Loucy (cell line): ENCODE results near the gene CPEB3.

Source experiments
- H2AFZ ChIP-seq: fragments of 200-600 bp; sonication (generic); 2 replicates; pipeline ENCODE4 v1.6.0; 2016; ENCODE audit warnings: antibody characterized with exemption, mild to moderate bottlenecking, low read length, moderate library complexity
- H3F3A ChIP-seq: fragments of 200-600 bp; 2 replicates; pipeline ENCODE4 v1.6.0; 2016; ENCODE audit warnings: antibody characterized with exemption, low read depth, mild to moderate bottlenecking
- H3K27me3 ChIP-seq: fragments of 200-600 bp; sonication (generic); 2 replicates; pipeline ENCODE4 v1.6.1; 2014; ENCODE audit warnings: low read length, mild to moderate bottlenecking; ENCODE audit not compliant: insufficient read depth, poor library complexity, severe bottlenecking
- H3K36me3 ChIP-seq: fragments of 200-600 bp; sonication (generic); 2 replicates; pipeline ENCODE4 v1.6.1; 2016; ENCODE audit warnings: low read length; ENCODE audit not compliant: insufficient read depth
- H3K4me1 ChIP-seq: fragments of 200-600 bp; sonication (generic); 2 replicates; pipeline ENCODE4 v1.5.1; 2014; ENCODE audit warnings: low read length, mild to moderate bottlenecking; ENCODE audit not compliant: insufficient read depth, poor library complexity, severe bottlenecking
- H3K4me2 ChIP-seq: fragments of 200-600 bp; sonication (generic); 2 replicates; pipeline ENCODE4 v1.6.0; 2014; ENCODE audit warnings: antibody characterized with exemption, low read length, low read depth, mild to moderate bottlenecking; ENCODE audit not compliant: poor library complexity, severe bottlenecking
- H3K4me3 ChIP-seq: fragments of 200-600 bp; sonication (generic); 2 replicates; pipeline ENCODE4 v1.5.1; 2014; ENCODE audit warnings: low read length, mild to moderate bottlenecking, mixed read lengths; ENCODE audit not compliant: poor library complexity, severe bottlenecking
- H3K79me2 ChIP-seq: fragments of 200-600 bp; sonication (generic); 2 replicates; pipeline ENCODE4 v1.6.1; 2014; ENCODE audit warnings: low read length; ENCODE audit not compliant: insufficient read depth
- H3K9ac ChIP-seq: fragments of 200-600 bp; sonication (generic); 2 replicates; pipeline ENCODE4 v1.6.0; 2014; ENCODE audit warnings: mild to moderate bottlenecking, low read depth, low read length, moderate library complexity; ENCODE audit not compliant: poor library complexity, severe bottlenecking
- H3K9me2 ChIP-seq: fragments of 200-600 bp; sonication (generic); replicated peaks from 2 replicates; pipeline ENCODE4 v1.6.1; 2016; ENCODE audit warnings: low read depth, low read length, mixed read lengths
- H3K9me3 ChIP-seq: fragments of 200-600 bp; sonication (generic); 2 replicates; pipeline ENCODE4 v1.6.1; 2014; ENCODE audit warnings: mild to moderate bottlenecking, antibody characterized with exemption, low read length, low read depth; ENCODE audit not compliant: insufficient read depth
- H4K20me1 ChIP-seq: fragments of 200-600 bp; sonication (generic); 2 replicates; pipeline ENCODE4 v1.6.0; 2014; ENCODE audit warnings: antibody characterized with exemption, low read length, mild to moderate bottlenecking; ENCODE audit not compliant: insufficient read depth, poor library complexity, severe bottlenecking
- EZH2phosphoT487 ChIP-seq: fragments of 200-600 bp; IDR thresholded peaks from 2 replicates; pipeline ENCODE4 v1.6.1; 2018; ENCODE audit warnings: antibody characterized with exemption, mild to moderate bottlenecking, moderate library complexity, borderline replicate concordance
- TF ChIP-seq, protein P1 (sequence below): fragments of 200-600 bp; sonication (generic); conservative IDR thresholded peaks from 2 replicates; pipeline ENCODE4 v1.5.1; 2014; ENCODE audit warnings: mild to moderate bottlenecking, antibody characterized with exemption, low read length

The CPEB3 gene

DNA sequence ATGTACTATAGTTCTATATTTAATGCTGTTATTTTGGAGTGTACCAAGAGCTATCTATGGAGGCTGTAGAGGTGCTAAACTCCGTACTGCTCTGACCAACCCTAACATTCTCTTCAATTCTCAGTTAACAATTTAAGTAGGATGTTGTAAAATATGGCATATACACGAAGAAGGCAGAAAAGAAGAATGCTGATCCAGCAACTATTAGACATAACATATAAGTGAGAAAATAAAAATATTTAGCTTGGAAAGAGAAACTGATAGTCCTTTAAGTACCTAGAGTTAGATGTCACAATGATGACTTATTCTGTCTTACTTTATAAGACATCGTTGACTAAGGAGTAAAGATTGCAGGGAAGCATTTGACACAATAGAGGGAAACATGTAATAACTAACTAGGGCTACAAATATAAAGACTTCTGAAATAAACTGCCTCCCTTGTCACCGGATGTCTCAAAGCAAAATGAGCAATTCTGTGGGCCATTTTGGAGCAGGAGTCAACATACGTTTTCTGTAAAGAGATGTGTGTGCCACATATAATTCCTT, 159.5 kb downstream of the CPEB3 start:
- no peak overlapping the region for H3K9ac ChIP-seq
- TF ChIP-seq, protein P1, sequence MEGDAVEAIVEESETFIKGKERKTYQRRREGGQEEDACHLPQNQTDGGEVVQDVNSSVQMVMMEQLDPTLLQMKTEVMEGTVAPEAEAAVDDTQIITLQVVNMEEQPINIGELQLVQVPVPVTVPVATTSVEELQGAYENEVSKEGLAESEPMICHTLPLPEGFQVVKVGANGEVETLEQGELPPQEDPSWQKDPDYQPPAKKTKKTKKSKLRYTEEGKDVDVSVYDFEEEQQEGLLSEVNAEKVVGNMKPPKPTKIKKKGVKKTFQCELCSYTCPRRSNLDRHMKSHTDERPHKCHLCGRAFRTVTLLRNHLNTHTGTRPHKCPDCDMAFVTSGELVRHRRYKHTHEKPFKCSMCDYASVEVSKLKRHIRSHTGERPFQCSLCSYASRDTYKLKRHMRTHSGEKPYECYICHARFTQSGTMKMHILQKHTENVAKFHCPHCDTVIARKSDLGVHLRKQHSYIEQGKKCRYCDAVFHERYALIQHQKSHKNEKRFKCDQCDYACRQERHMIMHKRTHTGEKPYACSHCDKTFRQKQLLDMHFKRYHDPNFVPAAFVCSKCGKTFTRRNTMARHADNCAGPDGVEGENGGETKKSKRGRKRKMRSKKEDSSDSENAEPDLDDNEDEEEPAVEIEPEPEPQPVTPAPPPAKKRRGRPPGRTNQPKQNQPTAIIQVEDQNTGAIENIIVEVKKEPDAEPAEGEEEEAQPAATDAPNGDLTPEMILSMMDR: no peak
- no peak for TF ChIP-seq EZH2phosphoT487

DNA sequence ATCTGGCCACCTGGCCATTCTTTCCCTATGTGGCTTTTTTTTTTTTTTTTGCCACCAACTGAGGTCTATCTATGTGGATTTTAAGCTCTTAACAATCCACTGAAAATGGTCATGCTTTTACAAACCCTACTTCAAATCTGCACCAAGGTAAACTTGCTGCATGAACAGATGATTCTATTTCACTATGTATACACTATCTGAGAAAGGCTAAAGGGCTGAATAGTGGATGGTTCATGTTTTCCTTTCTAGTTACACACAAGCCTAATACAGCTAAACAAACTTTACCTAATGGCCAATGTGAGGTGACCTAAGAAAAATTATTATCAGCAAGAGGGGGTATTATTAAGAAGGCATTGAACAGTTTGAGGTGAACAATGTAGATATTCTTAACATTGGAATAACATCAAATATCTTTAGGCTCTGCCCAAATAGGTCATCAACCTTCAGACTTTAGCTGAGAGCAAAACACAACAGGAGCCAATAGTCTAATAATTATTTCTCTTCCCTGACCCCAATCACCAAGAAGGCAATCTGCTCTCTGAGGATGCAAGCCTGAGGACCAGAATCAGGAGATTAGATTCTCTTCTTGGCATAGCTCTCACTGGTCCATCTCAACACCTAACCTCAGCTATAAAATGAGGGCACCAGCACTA, 160.1 kb downstream of the CPEB3 start:
- no peaks in the 10 kb centered on the region for H3K79me2 ChIP-seq
- no peaks in the 10 kb centered on the region for H3K9me3 ChIP-seq
- no peak overlapping the region for H3K4me3 ChIP-seq
- no peak overlapping the region for H3K9ac ChIP-seq
- no peaks in the 10 kb centered on the region for H3K36me3 ChIP-seq
- no peaks in the 10 kb centered on the region for H3K9me2 ChIP-seq
- no peaks in the 10 kb centered on the region for H3F3A ChIP-seq
- no peaks in the 10 kb centered on the region for H4K20me1 ChIP-seq
- no peaks in the 10 kb centered on the region for H3K27me3 ChIP-seq
- no peak overlapping the region for H2AFZ ChIP-seq
- H3K4me1 ChIP-seq: no peaks in the 10 kb centered on the region
- TF ChIP-seq, protein P1: no peak
- no peak for TF ChIP-seq EZH2phosphoT487
- no peak overlapping the region for H3K4me2 ChIP-seq

More for the DNA sequence above, 159.5 kb downstream of the CPEB3 start:
- Histone ChIP-seq H3K4me3 (no peak overlapping the region), H3K4me1 (no peaks in the 10 kb centered on the region), H3F3A (no peaks in the 10 kb centered on the region), H3K79me2 (no peaks in the 10 kb centered on the region), H3K9me2 (no peaks in the 10 kb centered on the region), H3K9me3 (no peaks in the 10 kb centered on the region), H3K36me3 (no peaks in the 10 kb centered on the region), H2AFZ (no peak overlapping the region), H3K27me3 (no peaks in the 10 kb centered on the region), H3K4me2 (no peak overlapping the region), H4K20me1 (no peaks in the 10 kb centered on the region)

DNA sequence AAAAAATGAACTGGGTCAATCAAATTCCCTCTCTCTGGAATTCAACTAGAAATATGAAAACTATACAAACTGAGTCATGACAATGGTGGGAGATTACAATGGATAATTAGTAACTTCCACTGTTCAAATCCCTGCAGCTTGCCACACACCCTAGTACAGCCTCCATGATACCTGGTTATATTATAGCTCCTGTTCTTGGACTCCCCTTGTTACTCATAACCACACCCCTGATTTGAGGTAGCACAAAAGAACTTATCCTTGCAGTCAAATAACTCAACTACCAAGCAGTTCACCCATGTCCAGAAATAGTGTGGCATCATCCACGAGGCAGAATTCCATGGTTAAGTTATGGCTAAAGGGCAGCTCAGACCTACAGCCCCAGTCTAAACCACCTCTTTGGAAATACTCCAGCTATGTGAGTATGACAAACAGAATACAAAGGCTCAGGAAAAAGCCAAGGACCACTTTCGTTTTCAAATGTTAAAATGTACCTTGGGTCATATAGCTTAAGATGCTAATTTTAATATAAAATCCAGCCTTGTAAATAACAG, 164.7 kb downstream of the CPEB3 start:
- Histone ChIP-seq H2AFZ (no peak overlapping the region), H4K20me1 (no peaks in the 10 kb centered on the region), H3K9me2 (no peaks in the 10 kb centered on the region), H3K79me2 (no peaks in the 10 kb centered on the region), H3K4me1 (no peaks in the 10 kb centered on the region), H3K4me2 (no peak overlapping the region), H3K9me3 (no peaks in the 10 kb centered on the region), H3K9ac (no peak overlapping the region), H3K36me3 (no peaks in the 10 kb centered on the region), H3F3A (no peaks in the 10 kb centered on the region), H3K4me3 (no peak overlapping the region), H3K27me3 (no peaks in the 10 kb centered on the region)
- no peak for TF ChIP-seq EZH2phosphoT487
- TF ChIP-seq, protein P1: no peak
